ENCODE data around the gene ITGA5.

The ITGA5 gene

DNA sequence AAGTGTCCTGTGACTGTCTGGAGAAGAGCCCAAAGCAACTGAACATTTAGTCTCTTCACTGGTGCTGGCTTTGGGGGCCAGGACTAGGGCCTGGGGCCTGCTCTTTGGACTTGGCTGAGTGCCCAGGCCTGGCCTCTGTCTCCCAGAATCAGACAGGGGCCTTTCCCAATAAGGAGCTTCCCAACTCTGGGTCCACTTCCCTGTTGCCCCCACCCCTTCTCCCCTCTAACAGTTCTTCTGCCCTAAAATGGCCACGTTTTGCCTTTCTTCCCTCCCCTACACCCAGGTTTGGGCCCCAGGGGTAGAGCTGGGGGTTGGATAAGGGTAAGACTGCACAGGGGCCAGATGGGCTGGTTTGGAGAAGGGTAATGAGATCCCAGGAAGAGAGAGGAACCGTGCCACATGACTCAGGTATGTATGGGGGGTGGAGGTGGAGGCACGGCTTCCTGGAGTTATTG, 10.0 kb upstream of the ITGA5 start:
- no peaks in the 10 kb centered on the region for H3K36me3 ChIP-seq
- H3K4me3 ChIP-seq (ENCODE audit: low read depth, low read length), result no peak overlapping the region
- TF ChIP-seq, protein P1, sequence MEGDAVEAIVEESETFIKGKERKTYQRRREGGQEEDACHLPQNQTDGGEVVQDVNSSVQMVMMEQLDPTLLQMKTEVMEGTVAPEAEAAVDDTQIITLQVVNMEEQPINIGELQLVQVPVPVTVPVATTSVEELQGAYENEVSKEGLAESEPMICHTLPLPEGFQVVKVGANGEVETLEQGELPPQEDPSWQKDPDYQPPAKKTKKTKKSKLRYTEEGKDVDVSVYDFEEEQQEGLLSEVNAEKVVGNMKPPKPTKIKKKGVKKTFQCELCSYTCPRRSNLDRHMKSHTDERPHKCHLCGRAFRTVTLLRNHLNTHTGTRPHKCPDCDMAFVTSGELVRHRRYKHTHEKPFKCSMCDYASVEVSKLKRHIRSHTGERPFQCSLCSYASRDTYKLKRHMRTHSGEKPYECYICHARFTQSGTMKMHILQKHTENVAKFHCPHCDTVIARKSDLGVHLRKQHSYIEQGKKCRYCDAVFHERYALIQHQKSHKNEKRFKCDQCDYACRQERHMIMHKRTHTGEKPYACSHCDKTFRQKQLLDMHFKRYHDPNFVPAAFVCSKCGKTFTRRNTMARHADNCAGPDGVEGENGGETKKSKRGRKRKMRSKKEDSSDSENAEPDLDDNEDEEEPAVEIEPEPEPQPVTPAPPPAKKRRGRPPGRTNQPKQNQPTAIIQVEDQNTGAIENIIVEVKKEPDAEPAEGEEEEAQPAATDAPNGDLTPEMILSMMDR (IDR thresholded peaks at IDR 0.05; ENCODE audit: low read depth, low read length), result no peak
- H3K27ac ChIP-seq, result no peak overlapping the region
- no peaks in the 10 kb centered on the region for H3K27me3 ChIP-seq (ENCODE audit: insufficient read depth, low read depth, severe bottlenecking)
- DNase-seq, result no peak
- no peaks in the 10 kb centered on the region for H3K9me3 ChIP-seq (ENCODE audit: severe bottlenecking)

DNA sequence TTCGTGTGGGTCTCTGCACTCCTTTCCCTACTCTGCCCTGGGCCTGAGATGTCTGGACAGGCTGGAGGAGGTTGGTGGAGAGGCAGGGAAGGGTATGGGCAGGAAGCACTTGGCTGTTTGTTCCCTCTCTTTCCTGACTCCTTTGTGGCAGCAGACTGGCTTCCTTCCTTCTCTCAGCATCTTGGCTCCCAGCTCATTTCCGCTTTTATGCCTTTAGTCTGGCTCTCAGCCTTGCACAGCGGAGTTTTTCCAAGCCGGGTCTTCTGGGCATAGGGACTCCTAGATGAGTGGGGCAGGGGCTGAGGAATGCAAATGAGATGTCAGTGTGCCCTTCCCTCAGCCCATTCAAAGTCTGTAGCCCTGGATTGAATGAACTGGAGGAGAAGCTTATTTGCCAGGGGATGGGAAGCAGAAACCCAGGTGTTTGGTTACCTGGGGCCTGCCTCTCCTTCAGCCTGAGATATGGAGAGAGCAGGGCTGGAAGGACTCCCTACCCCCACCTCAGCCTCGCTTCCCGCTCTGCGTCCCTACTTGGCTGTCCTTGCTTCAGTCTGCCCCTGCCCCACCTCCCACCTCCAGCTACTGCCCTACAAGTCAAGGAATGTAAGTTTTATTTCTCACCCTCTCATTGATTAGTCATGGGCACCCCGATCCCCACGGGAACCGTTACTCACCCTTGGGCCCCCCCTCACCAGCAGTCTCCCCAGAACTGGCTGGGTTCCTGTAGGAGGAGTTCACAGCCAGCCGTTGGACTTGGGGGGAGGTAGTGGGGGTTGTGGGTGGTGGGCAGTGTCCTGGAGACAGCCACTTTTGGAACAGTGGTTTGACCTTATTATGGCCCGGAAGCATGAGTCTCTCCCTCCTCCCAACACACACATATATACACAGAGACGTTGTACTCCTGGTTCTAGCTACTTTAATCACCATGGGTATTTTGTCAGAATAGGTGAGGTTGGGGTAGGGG, 9.3 kb upstream of the ITGA5 start:
- Histone ChIP-seq H3K9me3 (ENCODE audit: severe bottlenecking) (no peaks in the 10 kb centered on the region), H3K36me3 (no peaks in the 10 kb centered on the region), H3K27ac (no peak overlapping the region), H3K27me3 (ENCODE audit: insufficient read depth, low read depth, severe bottlenecking) (no peaks in the 10 kb centered on the region), H3K4me3 (ENCODE audit: low read depth, low read length) (no peak overlapping the region)
- no peak for DNase-seq
- TF ChIP-seq, protein P1 (IDR thresholded peaks at IDR 0.05; ENCODE audit: low read depth, low read length), result no peak

DNA sequence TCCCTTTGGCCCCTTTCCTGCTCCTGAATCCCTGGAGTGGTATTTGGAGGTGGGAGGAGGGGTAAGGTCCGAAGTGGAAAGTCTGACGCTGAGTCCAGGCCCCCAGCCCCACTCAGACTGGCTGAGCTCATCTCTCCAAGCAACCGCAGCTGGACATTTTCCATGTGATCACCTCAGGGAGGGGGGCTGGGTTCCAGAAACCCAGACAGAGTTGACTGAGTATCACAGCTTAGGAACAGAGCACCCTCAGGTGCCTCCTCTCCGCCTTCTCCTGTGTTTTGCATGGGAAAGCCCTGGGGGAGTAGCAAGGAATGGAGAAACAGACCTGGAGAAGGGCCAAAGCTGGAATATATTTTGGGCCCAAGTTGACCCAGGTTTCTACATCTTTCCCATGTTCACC, 8.0 kb upstream of the ITGA5 start:
- Histone ChIP-seq H3K4me3 (ENCODE audit: low read depth, low read length) (no peak overlapping the region), H3K9me3 (ENCODE audit: severe bottlenecking) (no peaks in the 10 kb centered on the region), H3K27ac (no peak overlapping the region), H3K27me3 (ENCODE audit: insufficient read depth, low read depth, severe bottlenecking) (no peaks in the 10 kb centered on the region), H3K36me3 (no peaks in the 10 kb centered on the region)
- DNase-seq, result no peak
- TF ChIP-seq, protein P1 (IDR thresholded peaks at IDR 0.05; ENCODE audit: low read depth, low read length), result no peak

DNA sequence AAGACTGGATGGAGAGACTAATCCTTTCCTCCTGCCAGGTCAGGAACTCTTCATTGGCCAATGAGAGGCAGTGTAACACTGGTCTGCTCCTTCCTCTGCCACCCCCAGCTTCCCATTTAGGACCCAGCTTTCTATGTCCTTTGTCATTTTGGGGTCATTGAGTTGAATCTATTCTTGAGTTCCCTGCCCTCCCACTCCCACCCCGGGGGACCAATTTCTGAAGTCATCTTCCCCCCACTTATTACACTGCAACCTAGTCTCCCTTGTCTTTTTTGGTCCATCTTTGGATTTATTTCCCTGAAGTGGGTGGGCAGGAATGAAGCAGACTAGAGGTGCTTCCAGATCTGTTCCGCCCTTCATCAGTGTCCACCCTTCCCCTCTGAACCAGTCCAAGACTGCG, 7.6 kb upstream of the ITGA5 start:
- H3K27me3 ChIP-seq (ENCODE audit: insufficient read depth, low read depth, severe bottlenecking), result no peaks in the 10 kb centered on the region
- TF ChIP-seq, protein P1 (IDR thresholded peaks at IDR 0.05; ENCODE audit: low read depth, low read length), result no peak
- no peak overlapping the region for H3K4me3 ChIP-seq (ENCODE audit: low read depth, low read length)
- no peak overlapping the region for H3K27ac ChIP-seq
- no peaks in the 10 kb centered on the region for H3K36me3 ChIP-seq
- no peaks in the 10 kb centered on the region for H3K9me3 ChIP-seq (ENCODE audit: severe bottlenecking)
- no peak for DNase-seq

DNA sequence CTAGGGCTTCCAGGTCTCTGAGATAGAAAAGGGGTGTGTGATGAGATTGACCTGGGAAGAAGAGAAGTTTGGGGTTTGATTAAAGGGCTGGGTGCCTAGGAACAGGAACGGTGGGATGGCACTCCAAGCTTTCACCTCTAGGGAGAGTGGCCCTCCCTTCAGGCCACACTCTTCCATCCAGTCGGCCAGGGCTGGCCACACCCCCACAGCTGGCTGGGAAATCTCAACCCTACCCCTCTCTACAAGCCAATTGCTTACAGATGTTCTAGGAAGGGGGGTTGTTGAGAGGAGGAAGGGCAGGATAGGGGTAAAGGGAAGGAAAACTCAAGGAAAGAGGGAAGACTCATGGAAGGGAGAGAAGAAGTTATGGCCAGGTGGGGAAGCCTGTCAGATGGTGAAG, 6.6 kb upstream of the ITGA5 start:
- Histone ChIP-seq H3K27me3 (ENCODE audit: insufficient read depth, low read depth, severe bottlenecking) (no peaks in the 10 kb centered on the region), H3K36me3 (no peaks in the 10 kb centered on the region), H3K4me3 (ENCODE audit: low read depth, low read length) (no peak overlapping the region), H3K9me3 (ENCODE audit: severe bottlenecking) (no peaks in the 10 kb centered on the region), H3K27ac (no peak overlapping the region)
- TF ChIP-seq, protein P1 (IDR thresholded peaks at IDR 0.05; ENCODE audit: low read depth, low read length), result no peak
- no peak for DNase-seq
